C4-2B (cell line): Measurements from ENCODE around the gene CALCB.

Experiments used
- ZFX ChIP-seq: fragments of 450-650 bp; IDR thresholded peaks from 2 replicates; pipeline ENCODE4 v1.6.1; 2017
- TF ChIP-seq, protein P1 (sequence below): fragments of 450-650 bp; conservative IDR thresholded peaks from 2 replicates; pipeline ENCODE4 v1.5.1; 2017; ENCODE audit warnings: mild to moderate bottlenecking

DNA sequence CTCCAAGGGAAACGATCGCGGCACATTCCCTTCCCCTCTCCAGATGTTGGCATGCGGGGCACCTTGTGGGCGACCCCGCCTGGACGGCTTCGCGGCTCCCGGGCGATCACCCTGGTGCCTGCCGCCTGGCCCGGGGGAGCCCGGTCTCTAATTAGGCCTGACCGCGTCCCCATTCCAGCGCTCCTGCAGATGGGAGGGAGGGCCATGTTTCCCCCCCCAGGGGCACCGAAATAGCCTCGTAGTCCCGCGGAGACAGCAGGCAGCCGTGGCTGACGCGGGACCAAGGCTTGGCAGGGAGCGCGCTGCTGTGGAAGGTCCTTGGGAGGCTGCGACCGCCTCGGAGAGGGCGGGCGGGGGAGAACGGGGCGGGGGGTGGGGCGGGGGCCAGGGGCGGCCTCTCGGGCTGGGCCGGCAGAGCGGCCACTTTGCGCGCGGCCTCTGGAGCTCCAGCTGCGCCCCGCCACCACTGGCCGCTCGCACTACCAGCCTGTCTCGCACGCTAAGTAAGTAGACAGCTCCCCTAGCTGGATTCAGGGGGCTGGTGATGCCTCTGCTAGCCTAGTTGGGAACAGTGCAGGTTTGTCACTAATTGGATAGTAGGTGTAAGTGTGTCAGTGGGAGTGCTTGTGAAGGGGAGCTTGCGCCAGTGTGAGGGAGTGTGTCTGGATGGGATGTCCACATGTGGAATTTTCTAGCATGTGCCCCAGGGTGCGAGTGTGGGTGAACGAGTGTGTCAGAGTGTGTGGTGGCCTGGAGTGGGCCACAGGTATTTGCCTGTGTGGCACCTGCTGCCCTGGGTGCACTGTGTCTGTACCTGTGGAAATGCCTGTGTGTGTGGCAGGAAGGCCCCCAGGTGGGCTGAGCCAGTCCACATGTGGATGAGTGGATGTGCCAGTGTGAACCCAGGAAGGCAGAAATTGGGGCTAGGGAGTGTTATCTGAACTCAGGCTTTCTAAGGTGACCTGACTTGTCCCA, 41.4 kb downstream of the CALCB start, which contains the start of gene INSC:
- TF ChIP-seq, protein P1, sequence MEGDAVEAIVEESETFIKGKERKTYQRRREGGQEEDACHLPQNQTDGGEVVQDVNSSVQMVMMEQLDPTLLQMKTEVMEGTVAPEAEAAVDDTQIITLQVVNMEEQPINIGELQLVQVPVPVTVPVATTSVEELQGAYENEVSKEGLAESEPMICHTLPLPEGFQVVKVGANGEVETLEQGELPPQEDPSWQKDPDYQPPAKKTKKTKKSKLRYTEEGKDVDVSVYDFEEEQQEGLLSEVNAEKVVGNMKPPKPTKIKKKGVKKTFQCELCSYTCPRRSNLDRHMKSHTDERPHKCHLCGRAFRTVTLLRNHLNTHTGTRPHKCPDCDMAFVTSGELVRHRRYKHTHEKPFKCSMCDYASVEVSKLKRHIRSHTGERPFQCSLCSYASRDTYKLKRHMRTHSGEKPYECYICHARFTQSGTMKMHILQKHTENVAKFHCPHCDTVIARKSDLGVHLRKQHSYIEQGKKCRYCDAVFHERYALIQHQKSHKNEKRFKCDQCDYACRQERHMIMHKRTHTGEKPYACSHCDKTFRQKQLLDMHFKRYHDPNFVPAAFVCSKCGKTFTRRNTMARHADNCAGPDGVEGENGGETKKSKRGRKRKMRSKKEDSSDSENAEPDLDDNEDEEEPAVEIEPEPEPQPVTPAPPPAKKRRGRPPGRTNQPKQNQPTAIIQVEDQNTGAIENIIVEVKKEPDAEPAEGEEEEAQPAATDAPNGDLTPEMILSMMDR = no peak
- no peak for TF ChIP-seq ZFX
